Neural progenitor cell (in vitro differentiated cells): Measurements from ENCODE around the gene PPA2. TPM values are rescaled to one million over a fixed set of nuclear protein-coding genes. Genes with fewer than 3 reads are reported as not detected.

Source experiments
- DNase-seq: peaks from one replicate; pipeline ENCODE4 v3.0.0-alpha.2; 2016; ENCODE audit warnings: low spot score
- H2AFZ ChIP-seq: fragments of 200-600 bp; sonication (generic); replicated peaks from 2 replicates; pipeline ENCODE4 v1.6.1; 2016; ENCODE audit warnings: antibody characterized with exemption
- H3F3A ChIP-seq: fragments of 200-600 bp; sonication (generic); 2 replicates; pipeline ENCODE4 v1.6.1; 2016; ENCODE audit warnings: antibody characterized with exemption, low read depth
- H3K27ac ChIP-seq: fragments of 200-600 bp; sonication (generic); 2 replicates; pipeline ENCODE4 v1.5.1; 2016; ENCODE audit warnings: mild to moderate bottlenecking
- H3K27me3 ChIP-seq: fragments of 200-600 bp; sonication (generic); 2 replicates; pipeline ENCODE4 v1.6.1; 2016; ENCODE audit warnings: mild to moderate bottlenecking, moderate library complexity
- H3K36me3 ChIP-seq: fragments of 200-600 bp; sonication (generic); 2 replicates; pipeline ENCODE4 v1.5.1; 2016
- H3K4me1 ChIP-seq: fragments of 200-600 bp; sonication (generic); 2 replicates; pipeline ENCODE4 v1.6.1; 2016; ENCODE audit warnings: mixed run types
- H3K4me2 ChIP-seq: fragments of 200-600 bp; sonication (generic); 2 replicates; pipeline ENCODE4 v1.6.1; 2016
- H3K4me3 ChIP-seq: fragments of 200-600 bp; sonication (generic); 2 replicates; pipeline ENCODE4 v1.5.1; 2016
- H3K79me2 ChIP-seq: fragments of 200-600 bp; sonication (generic); 2 replicates; pipeline ENCODE4 v1.6.1; 2016; ENCODE audit warnings: low read depth
- H3K9ac ChIP-seq: fragments of 200-600 bp; sonication (generic); 2 replicates; pipeline ENCODE4 v1.6.1; 2016
- H3K9me3 ChIP-seq: fragments of 200-600 bp; sonication (generic); 2 replicates; pipeline ENCODE4 v1.5.1; 2016; ENCODE audit warnings: low read depth
- H4K20me1 ChIP-seq: fragments of 200-600 bp; sonication (generic); 2 replicates; pipeline ENCODE4 v1.6.1; 2016; ENCODE audit warnings: low read depth
- H3K27ac Mint-ChIP-seq: 3 replicates; pipeline ENCODE4 v1.8.0; 2021; ENCODE audit warnings: mixed read lengths
- H3K27me3 Mint-ChIP-seq: 2 replicates; pipeline ENCODE4 v1.8.0; 2022; ENCODE audit warnings: low read depth, mild to moderate bottlenecking, inconsistent platforms, moderate library complexity, mixed read lengths; ENCODE audit not compliant: insufficient read depth
- H3K36me3 Mint-ChIP-seq: 3 replicates; pipeline ENCODE4 v1.8.0; 2021; ENCODE audit warnings: mixed read lengths
- H3K4me1 Mint-ChIP-seq: 3 replicates; pipeline ENCODE4 v1.8.0; 2021; ENCODE audit warnings: mixed read lengths
- H3K4me3 Mint-ChIP-seq: 3 replicates; pipeline ENCODE4 v1.8.0; 2021; ENCODE audit warnings: mild to moderate bottlenecking, moderate library complexity, mixed read lengths
- H3K9me3 Mint-ChIP-seq: 3 replicates; pipeline ENCODE4 v1.8.0; 2020; ENCODE audit warnings: mixed read lengths
- EZH2 ChIP-seq: fragments of 200-600 bp; sonication (generic); IDR thresholded peaks from 2 replicates; pipeline ENCODE4 v1.6.1; 2017; ENCODE audit warnings: antibody characterized with exemption, mild to moderate bottlenecking, moderate library complexity
- EZH2phosphoT487 ChIP-seq: fragments of 200-600 bp; sonication (generic); IDR thresholded peaks from 2 replicates; pipeline ENCODE4 v1.6.1; 2017; ENCODE audit warnings: antibody characterized with exemption
- total RNA-seq: library from RNA; depleted of rRNA; stranded (reverse); fragments of >200 nt; gene quantifications from 2 replicates; pipeline ENCODE4 v1.2.3, GENCODE V29; 2015; ENCODE audit warnings: low replicate concordance
- TF ChIP-seq, protein P1 (sequence below): fragments of 200-600 bp; sonication (generic); IDR thresholded peaks from 2 replicates; pipeline ENCODE4 v1.5.1; 2017; ENCODE audit warnings: antibody characterized with exemption, mild to moderate bottlenecking

The PPA2 gene
- total RNA-seq, 1 donor from 2014 or later = 237 TPM

DNA sequence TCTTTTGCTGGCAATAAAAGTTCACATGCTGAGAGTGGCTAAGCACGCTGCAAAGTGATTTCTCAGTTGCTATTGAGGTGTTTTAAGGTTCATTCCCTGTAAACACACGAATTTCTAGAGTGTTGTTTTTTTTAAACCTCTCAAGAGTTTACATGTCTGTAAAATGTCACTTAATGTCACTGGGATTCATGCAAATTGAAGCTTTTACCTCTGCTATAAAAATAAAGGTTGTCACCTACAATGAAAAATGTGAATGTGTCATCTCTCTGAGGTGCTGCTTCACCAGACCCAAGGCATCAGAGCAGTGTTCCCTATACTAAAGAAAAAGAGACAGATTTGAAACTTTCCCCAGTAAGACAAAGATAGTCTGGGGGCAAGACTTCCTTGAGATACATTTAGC is 127.0 kb downstream of the PPA2 start:
- no peaks in the 10 kb centered on the region for H3K9me3 ChIP-seq
- no peak for DNase-seq
- no peak overlapping the region for H2AFZ ChIP-seq
- TF ChIP-seq, protein P1, sequence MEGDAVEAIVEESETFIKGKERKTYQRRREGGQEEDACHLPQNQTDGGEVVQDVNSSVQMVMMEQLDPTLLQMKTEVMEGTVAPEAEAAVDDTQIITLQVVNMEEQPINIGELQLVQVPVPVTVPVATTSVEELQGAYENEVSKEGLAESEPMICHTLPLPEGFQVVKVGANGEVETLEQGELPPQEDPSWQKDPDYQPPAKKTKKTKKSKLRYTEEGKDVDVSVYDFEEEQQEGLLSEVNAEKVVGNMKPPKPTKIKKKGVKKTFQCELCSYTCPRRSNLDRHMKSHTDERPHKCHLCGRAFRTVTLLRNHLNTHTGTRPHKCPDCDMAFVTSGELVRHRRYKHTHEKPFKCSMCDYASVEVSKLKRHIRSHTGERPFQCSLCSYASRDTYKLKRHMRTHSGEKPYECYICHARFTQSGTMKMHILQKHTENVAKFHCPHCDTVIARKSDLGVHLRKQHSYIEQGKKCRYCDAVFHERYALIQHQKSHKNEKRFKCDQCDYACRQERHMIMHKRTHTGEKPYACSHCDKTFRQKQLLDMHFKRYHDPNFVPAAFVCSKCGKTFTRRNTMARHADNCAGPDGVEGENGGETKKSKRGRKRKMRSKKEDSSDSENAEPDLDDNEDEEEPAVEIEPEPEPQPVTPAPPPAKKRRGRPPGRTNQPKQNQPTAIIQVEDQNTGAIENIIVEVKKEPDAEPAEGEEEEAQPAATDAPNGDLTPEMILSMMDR = no peak
- TF ChIP-seq EZH2phosphoT487 (no peak), EZH2 (no peak)
- no peaks in the 10 kb centered on the region for H4K20me1 ChIP-seq
- H3K4me1 ChIP-seq = no peaks in the 10 kb centered on the region
- H3K36me3 Mint-ChIP-seq = no peaks in the 10 kb centered on the region
- H3F3A ChIP-seq = no peaks in the 10 kb centered on the region
- no peaks in the 10 kb centered on the region for H3K9me3 Mint-ChIP-seq
- no peak overlapping the region for H3K4me3 ChIP-seq
- H3K27ac Mint-ChIP-seq = no peak overlapping the region
- peaks cover 10% of the 10 kb centered on the region for H3K4me1 Mint-ChIP-seq
- H3K4me2 ChIP-seq = no peak overlapping the region
- H3K9ac ChIP-seq = no peak overlapping the region
- H3K27ac ChIP-seq = no peak overlapping the region
- H3K4me3 Mint-ChIP-seq = no peak overlapping the region
- H3K79me2 ChIP-seq = no peaks in the 10 kb centered on the region
- H3K36me3 ChIP-seq = no peaks in the 10 kb centered on the region
- no peaks in the 10 kb centered on the region for H3K27me3 Mint-ChIP-seq
- H3K27me3 ChIP-seq = no peaks in the 10 kb centered on the region

DNA sequence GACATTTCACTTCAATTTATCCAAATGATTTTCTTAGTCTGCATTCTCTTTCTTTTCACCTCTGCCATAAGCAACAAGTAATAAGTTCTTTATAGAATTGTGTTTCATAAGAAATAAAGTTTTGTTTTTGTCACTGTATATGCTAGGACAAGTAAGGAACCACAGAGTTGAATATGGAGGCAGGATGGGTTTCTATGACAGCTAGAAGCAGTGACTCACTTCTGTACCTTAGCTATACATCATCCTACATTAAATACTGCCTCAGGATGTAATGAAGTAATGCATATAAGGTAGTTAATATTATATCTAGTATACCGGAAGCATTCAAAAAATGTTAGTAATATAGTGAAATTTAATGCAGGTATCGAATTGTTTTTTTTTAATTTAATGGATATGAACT is 128.0 kb downstream of the PPA2 start:
- no peak overlapping the region for H3K4me3 ChIP-seq
- no peaks in the 10 kb centered on the region for H3K36me3 ChIP-seq
- H3K79me2 ChIP-seq = no peaks in the 10 kb centered on the region
- no peak overlapping the region for H3K27ac ChIP-seq
- H3K9ac ChIP-seq = no peak overlapping the region
- no peaks in the 10 kb centered on the region for H3K27me3 ChIP-seq
- Mint-ChIP-seq H3K4me1 (peaks cover 10% of the 10 kb centered on the region), H3K4me3 (no peak overlapping the region), H3K36me3 (no peaks in the 10 kb centered on the region), H3K27ac (no peak overlapping the region), H3K27me3 (no peaks in the 10 kb centered on the region), H3K9me3 (no peaks in the 10 kb centered on the region)
- H3K4me2 ChIP-seq = no peak overlapping the region
- H3K4me1 ChIP-seq = no peaks in the 10 kb centered on the region
- H2AFZ ChIP-seq = no peak overlapping the region
- no peak for DNase-seq
- H3F3A ChIP-seq = no peaks in the 10 kb centered on the region
- no peaks in the 10 kb centered on the region for H4K20me1 ChIP-seq
- no peaks in the 10 kb centered on the region for H3K9me3 ChIP-seq
- TF ChIP-seq EZH2phosphoT487 (no peak), EZH2 (no peak)
- TF ChIP-seq, protein P1 = no peak

DNA sequence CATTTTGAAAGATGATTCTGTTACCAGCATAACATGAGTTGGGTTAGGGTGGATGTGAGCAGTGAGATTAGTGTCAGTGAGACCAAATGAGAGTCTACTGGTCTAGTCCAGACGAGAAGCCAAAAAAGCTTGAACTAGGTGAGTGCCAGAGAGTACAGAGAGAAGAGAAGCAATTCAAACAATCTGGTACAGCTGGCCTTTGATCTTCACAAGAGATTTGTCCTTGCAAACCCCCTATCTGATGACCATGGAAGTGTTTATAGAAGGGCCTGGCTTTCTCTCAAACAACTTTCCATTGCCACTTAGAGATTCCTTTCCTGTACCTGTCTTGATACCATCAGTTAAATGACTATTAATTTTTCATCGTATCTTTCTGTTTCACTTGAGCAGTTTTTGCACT is 128.5 kb downstream of the PPA2 start:
- Histone ChIP-seq H3K9ac (no peak overlapping the region), H3K79me2 (no peaks in the 10 kb centered on the region), H3F3A (no peaks in the 10 kb centered on the region), H3K27me3 (no peaks in the 10 kb centered on the region), H3K36me3 (no peaks in the 10 kb centered on the region), H4K20me1 (no peaks in the 10 kb centered on the region), H3K4me3 (no peak overlapping the region), H3K9me3 (no peaks in the 10 kb centered on the region), H2AFZ (no peak overlapping the region), H3K4me1 (no peaks in the 10 kb centered on the region), H3K4me2 (no peak overlapping the region), H3K27ac (no peak overlapping the region)
- H3K4me1 Mint-ChIP-seq = peaks cover 10% of the 10 kb centered on the region
- no peaks in the 10 kb centered on the region for H3K36me3 Mint-ChIP-seq
- DNase-seq = no peak
- TF ChIP-seq, protein P1 = no peak
- H3K27me3 Mint-ChIP-seq = no peaks in the 10 kb centered on the region
- no peaks in the 10 kb centered on the region for H3K9me3 Mint-ChIP-seq
- no peak overlapping the region for H3K27ac Mint-ChIP-seq
- no peak overlapping the region for H3K4me3 Mint-ChIP-seq

DNA sequence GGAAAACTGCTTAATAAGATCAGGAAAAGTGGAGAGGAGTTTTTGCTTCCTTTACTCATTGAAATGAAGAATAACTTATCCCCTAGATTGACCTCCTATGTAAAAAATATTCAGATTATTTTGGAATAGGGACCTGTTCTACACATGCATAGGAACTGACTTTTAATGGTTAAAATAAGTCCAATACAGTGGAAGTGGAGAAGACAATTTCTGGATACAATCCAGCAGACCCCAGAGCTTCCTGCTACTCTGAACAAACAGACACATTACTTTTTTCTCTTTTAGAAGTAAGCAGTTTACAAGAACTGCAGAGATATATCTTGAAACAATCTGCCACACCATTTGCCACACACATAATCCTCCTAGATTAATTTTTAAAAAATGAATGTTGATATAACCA is 129.7 kb downstream of the PPA2 start:
- H3K79me2 ChIP-seq = no peaks in the 10 kb centered on the region
- H4K20me1 ChIP-seq = no peaks in the 10 kb centered on the region
- no peaks in the 10 kb centered on the region for H3K36me3 ChIP-seq
- no peak overlapping the region for H3K27ac Mint-ChIP-seq
- peaks cover 10% of the 10 kb centered on the region for H3K4me1 Mint-ChIP-seq
- no peaks in the 10 kb centered on the region for H3K4me1 ChIP-seq
- no peak overlapping the region for H2AFZ ChIP-seq
- H3K4me3 Mint-ChIP-seq = no peak overlapping the region
- no peak for DNase-seq
- no peak overlapping the region for H3K4me2 ChIP-seq
- H3K9me3 ChIP-seq = no peaks in the 10 kb centered on the region
- H3K9ac ChIP-seq = no peak overlapping the region
- no peaks in the 10 kb centered on the region for H3K27me3 Mint-ChIP-seq
- no peaks in the 10 kb centered on the region for H3K36me3 Mint-ChIP-seq
- H3K27me3 ChIP-seq = no peaks in the 10 kb centered on the region
- no peak overlapping the region for H3K4me3 ChIP-seq
- TF ChIP-seq, protein P1 = no peak
- TF ChIP-seq EZH2 = no peak
- TF ChIP-seq EZH2phosphoT487 = no peak
- no peaks in the 10 kb centered on the region for H3K9me3 Mint-ChIP-seq
- no peak overlapping the region for H3K27ac ChIP-seq
- H3F3A ChIP-seq = no peaks in the 10 kb centered on the region
